NCI-H1694 treated with DMSO at 0.1 percent for 48 hours (cell line): Measurements from ENCODE around the gene MYADM.
"Not testable (repeated sequence)": the region's sequence is repeated elsewhere in the genome, so short reads cannot be mapped to it uniquely, and the experiment has no call there.

ENCODE experiments used
- DNase-seq: peaks from one replicate; lab custom pipeline; 2025; lab: John Stamatoyannopoulos, UW

Gene MYADM

GRCh38 chr19:53867225-53868090, at the start of gene MYADM:
Gene MYADM (plus strand): TSS chr19:53867883. CDS start chr19:53873530, 5,647 bp downstream.
- DNase-seq, result no peak

- no peak for DNase-seq
Observed at GRCh38 chr19:53818756-53819155, 48.9 kb upstream of the MYADM start.

GRCh38 chr19:53819861-53820260, 47.8 kb upstream of the MYADM start:
- DNase-seq, result no peak

GRCh38 chr19:53823380-53824120, 44.1 kb upstream of the MYADM start:
- DNase-seq, result no peak

GRCh38 chr19:53824134-53824611, 43.5 kb upstream of the MYADM start, which contains the start of gene NLRP12:
Gene NLRP12 (minus strand): TSS chr19:53824314. CDS start chr19:53824174, 140 bp downstream.
- no peak for DNase-seq

GRCh38 chr19:53826876-53827275, 40.8 kb upstream of the MYADM start:
- no peak for DNase-seq

- DNase-seq, result no peak
Observed at GRCh38 chr19:53828531-53828930, 39.2 kb upstream of the MYADM start.

GRCh38 chr19:53832861-53833260, 34.8 kb upstream of the MYADM start:
- DNase-seq, result not testable (repeated sequence)

- not testable (repeated sequence) for DNase-seq
Observed at GRCh38 chr19:53838446-53838845, 29.2 kb upstream of the MYADM start.

- not testable (repeated sequence) for DNase-seq
Observed at GRCh38 chr19:53840241-53840640, 27.4 kb upstream of the MYADM start.

GRCh38 chr19:53840914-53841313, 26.8 kb upstream of the MYADM start:
- DNase-seq, result not testable (repeated sequence)

- no peak for DNase-seq
Observed at GRCh38 chr19:53844849-53845246, 22.8 kb upstream of the MYADM start.

- DNase-seq, result no peak
Observed at GRCh38 chr19:53847555-53847954, 20.1 kb upstream of the MYADM start.

- no peak for DNase-seq
Observed at GRCh38 chr19:53849237-53849676, 18.4 kb upstream of the MYADM start.

GRCh38 chr19:53853707-53854106, 14.0 kb upstream of the MYADM start:
- no peak for DNase-seq

- DNase-seq, result no peak
Observed at GRCh38 chr19:53864308-53864836, 3.3 kb upstream of the MYADM start.

- DNase-seq, result no peak
Observed at GRCh38 chr19:53865523-53865917, 2.2 kb upstream of the MYADM start.

GRCh38 chr19:53865918-53866864, 1.5 kb upstream of the MYADM start:
- no peak for DNase-seq

GRCh38 chr19:53866865-53867224, 838 bp upstream of the MYADM start:
- no peak for DNase-seq

GRCh38 chr19:53868091-53868891, 608 bp downstream of the MYADM start:
- no peak for DNase-seq
